Activated T-cell treated with anti-CD3 and anti-CD28 coated beads, Interleukin-2, amount 50 U/mL, for 4 hours (primary cell): ENCODE results near the gene PNPLA5. TPM values are rescaled to one million over a fixed set of nuclear protein-coding genes. Genes with fewer than 3 reads are reported as not detected.

Source experiments
- ATAC-seq, 2 donors: fragments of 200-7000 bp; cut with Tn5 transposase; one replicate each; pipeline ENCODE4 v1.10.0; 2021
- DNase-seq: peaks from one replicate; pipeline ENCODE4 v3.0.0-alpha.2; 2020
- H3K27me3 Mint-ChIP-seq: one replicate; pipeline ENCODE4 v1.8.0; 2021; ENCODE audit warnings: low read depth, mixed read lengths
- H3K36me3 Mint-ChIP-seq: one replicate; pipeline ENCODE4 v1.8.0; 2022; ENCODE audit warnings: mixed read lengths; ENCODE audit not compliant: insufficient read depth
- H3K4me1 Mint-ChIP-seq: one replicate; pipeline ENCODE4 v1.8.0; 2021; ENCODE audit warnings: low read depth, mixed read lengths
- H3K4me3 Mint-ChIP-seq: one replicate; pipeline ENCODE4 v1.8.0; 2021; ENCODE audit warnings: mild to moderate bottlenecking, moderate library complexity, mixed read lengths
- H3K9me3 Mint-ChIP-seq: one replicate; pipeline ENCODE4 v1.8.0; 2021; ENCODE audit warnings: mixed read lengths
- total RNA-seq, 3 donors: library from RNA; stranded (reverse); gene quantifications; one replicate each; pipeline ENCODE4 v1.2.1, GENCODE V29; 2021

The PNPLA5 gene
- total RNA-seq, 3 donors from 2014 or later, result not detected

- ATAC-seq, result no peak
- Mint-ChIP-seq H3K4me1 (no peaks in the 10 kb centered on the region), H3K27me3 (peaks cover 25% of the 10 kb centered on the region), H3K4me3 (no peak overlapping the region), H3K9me3 (no peaks in the 10 kb centered on the region), H3K36me3 (no peaks in the 10 kb centered on the region)
- DNase-seq, result no peak
These were observed 43.2 kb downstream of the PNPLA5 start for GRCh38 chr22:43848366-43849171.

DNA sequence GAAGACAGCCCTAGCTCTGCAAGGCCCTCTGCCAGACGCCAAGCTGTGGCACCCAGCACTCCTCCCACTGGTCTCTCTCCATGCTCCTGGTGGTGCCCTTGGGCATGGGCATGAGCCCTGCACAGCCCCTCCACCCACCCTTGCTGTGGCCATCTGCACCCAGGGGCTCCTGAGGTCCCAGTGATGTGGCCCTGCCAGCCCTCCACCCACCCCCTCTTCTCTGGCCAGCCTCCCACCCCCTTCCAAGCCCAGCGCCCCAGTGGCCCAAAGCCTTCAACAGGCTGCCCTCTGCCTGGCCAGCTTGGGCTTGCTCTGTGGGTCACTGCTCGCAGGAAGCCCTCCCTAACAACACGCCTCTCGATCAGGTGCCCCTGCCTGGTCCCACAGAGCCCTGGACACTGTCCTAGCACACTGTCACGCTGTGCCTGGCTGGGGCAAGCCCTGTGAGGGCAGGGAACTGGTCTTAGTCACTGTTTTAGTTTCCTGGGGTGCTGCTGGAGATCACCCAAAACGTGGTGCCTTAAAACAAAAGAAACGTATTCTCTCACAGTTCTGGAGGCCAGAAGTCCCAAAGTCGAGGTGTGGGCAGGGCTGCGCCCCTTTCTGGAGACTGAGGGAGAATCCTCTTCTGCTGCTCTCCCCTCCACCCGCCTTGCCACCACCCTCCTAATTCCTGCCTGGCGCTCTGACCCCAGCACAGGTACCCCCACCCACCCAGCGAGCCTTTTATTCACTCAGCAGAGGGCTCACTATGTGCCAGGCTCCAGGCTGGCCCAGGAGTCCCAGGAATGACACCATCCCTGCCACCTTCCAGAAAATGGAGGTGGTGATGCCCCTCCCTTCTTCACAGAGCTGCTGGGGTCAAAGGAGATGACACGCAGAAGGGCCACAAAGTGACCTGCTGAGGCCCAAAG is 44.2 kb downstream of the PNPLA5 start:
- peaks cover 22% of the 10 kb centered on the region for H3K27me3 Mint-ChIP-seq
- H3K36me3 Mint-ChIP-seq, result no peaks in the 10 kb centered on the region
- H3K9me3 Mint-ChIP-seq, result no peaks in the 10 kb centered on the region
- DNase-seq, result no peak
- no peak overlapping the region for H3K4me3 Mint-ChIP-seq
- no peak for ATAC-seq
- no peaks in the 10 kb centered on the region for H3K4me1 Mint-ChIP-seq

GRCh38 chr22:43846966-43847365 is 44.8 kb downstream of the PNPLA5 start:
- Mint-ChIP-seq H3K4me1 (no peaks in the 10 kb centered on the region), H3K9me3 (no peaks in the 10 kb centered on the region), H3K4me3 (no peak overlapping the region), H3K36me3 (no peaks in the 10 kb centered on the region), H3K27me3 (peaks cover 21% of the 10 kb centered on the region)
- ATAC-seq (no peak), DNase-seq (no peak)

DNA sequence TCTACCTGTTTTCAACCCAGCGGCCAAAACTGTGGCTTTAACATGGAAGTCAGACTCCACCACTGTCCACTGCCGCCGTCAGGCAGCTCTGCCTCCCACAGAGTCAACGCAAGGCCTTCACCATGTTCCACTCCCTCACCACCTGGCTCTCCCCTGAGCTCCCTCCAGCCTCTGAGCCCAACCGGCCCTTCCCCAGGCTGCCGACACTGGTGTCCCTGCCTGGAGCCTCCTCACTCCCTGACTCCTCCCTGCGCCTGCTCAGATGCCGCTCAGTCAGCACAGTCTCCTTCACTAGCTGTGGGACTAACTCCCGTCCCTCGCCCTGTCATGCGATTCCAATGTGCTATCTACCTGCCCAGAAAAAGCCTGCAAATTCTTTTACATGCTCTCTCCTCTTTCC is 45.8 kb downstream of the PNPLA5 start:
- peaks cover 14% of the 10 kb centered on the region for H3K27me3 Mint-ChIP-seq
- H3K4me1 Mint-ChIP-seq, result no peaks in the 10 kb centered on the region
- H3K9me3 Mint-ChIP-seq, result no peaks in the 10 kb centered on the region
- no peak for ATAC-seq
- no peak for DNase-seq
- no peaks in the 10 kb centered on the region for H3K36me3 Mint-ChIP-seq
- no peak overlapping the region for H3K4me3 Mint-ChIP-seq

- no peak overlapping the region for H3K4me3 Mint-ChIP-seq
- no peaks in the 10 kb centered on the region for H3K9me3 Mint-ChIP-seq
- H3K4me1 Mint-ChIP-seq, result no peaks in the 10 kb centered on the region
- ATAC-seq (no peak), DNase-seq (no peak)
- peaks cover 13% of the 10 kb centered on the region for H3K27me3 Mint-ChIP-seq
- H3K36me3 Mint-ChIP-seq, result no peaks in the 10 kb centered on the region
These were observed 47.0 kb downstream of the PNPLA5 start for GRCh38 chr22:43844560-43845545.

- DNase-seq, result no peak
These were observed 47.9 kb downstream of the PNPLA5 start for GRCh38 chr22:43843783-43844530.

GRCh38 chr22:43841742-43842141 is 50.1 kb downstream of the PNPLA5 start:
- H3K9me3 Mint-ChIP-seq, result no peaks in the 10 kb centered on the region
- no peak for ATAC-seq
- no peak overlapping the region for H3K4me3 Mint-ChIP-seq
- H3K36me3 Mint-ChIP-seq, result no peaks in the 10 kb centered on the region
- DNase-seq, result no peak
- peaks cover 3% of the 10 kb centered on the region for H3K27me3 Mint-ChIP-seq
- no peaks in the 10 kb centered on the region for H3K4me1 Mint-ChIP-seq

More at GRCh38 chr22:43843783-43844530, 47.9 kb downstream of the PNPLA5 start:
- H3K9me3 Mint-ChIP-seq, result no peaks in the 10 kb centered on the region
- no peak for ATAC-seq
- H3K4me1 Mint-ChIP-seq, result no peaks in the 10 kb centered on the region
- no peak overlapping the region for H3K4me3 Mint-ChIP-seq
- peaks cover 10% of the 10 kb centered on the region for H3K27me3 Mint-ChIP-seq
- H3K36me3 Mint-ChIP-seq, result no peaks in the 10 kb centered on the region

DNA sequence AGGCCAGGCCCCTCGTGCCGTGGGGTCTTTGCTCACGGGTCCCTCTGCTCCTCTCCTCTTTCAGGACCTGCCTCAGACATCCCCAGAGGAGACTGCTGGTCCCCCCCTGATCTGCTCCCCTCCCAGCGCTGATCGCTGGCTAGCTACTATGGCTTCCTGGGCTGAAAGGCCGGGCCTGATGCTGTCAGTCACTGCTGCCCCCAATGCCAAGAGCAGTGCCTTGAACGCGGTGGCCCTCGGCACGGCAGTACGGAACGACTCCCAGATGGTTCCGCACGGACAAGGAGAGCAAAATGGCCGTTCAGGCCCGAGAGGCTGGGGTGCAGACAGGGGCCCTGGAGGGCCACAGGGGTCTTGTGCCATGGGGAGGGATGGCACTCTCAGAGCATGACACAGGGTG is 51.0 kb downstream of the PNPLA5 start:
- Mint-ChIP-seq H3K4me3 (no peak overlapping the region), H3K27me3 (no peaks in the 10 kb centered on the region), H3K9me3 (no peaks in the 10 kb centered on the region), H3K4me1 (no peaks in the 10 kb centered on the region), H3K36me3 (no peaks in the 10 kb centered on the region)
- ATAC-seq, result no peak
- DNase-seq, result no peak

GRCh38 chr22:43840431-43840830 is 51.4 kb downstream of the PNPLA5 start:
- peaks cover 4% of the 10 kb centered on the region for H3K27me3 Mint-ChIP-seq
- H3K36me3 Mint-ChIP-seq, result no peaks in the 10 kb centered on the region
- no peak overlapping the region for H3K4me3 Mint-ChIP-seq
- no peaks in the 10 kb centered on the region for H3K9me3 Mint-ChIP-seq
- no peak for ATAC-seq
- no peak for DNase-seq
- no peaks in the 10 kb centered on the region for H3K4me1 Mint-ChIP-seq

- H3K9me3 Mint-ChIP-seq, result no peaks in the 10 kb centered on the region
- H3K4me3 Mint-ChIP-seq, result no peak overlapping the region
- no peaks in the 10 kb centered on the region for H3K4me1 Mint-ChIP-seq
- no peaks in the 10 kb centered on the region for H3K36me3 Mint-ChIP-seq
- DNase-seq (no peak), ATAC-seq (no peak)
- H3K27me3 Mint-ChIP-seq, result peaks cover 9% of the 10 kb centered on the region
These were observed 52.0 kb downstream of the PNPLA5 start for GRCh38 chr22:43839781-43840180.

- ATAC-seq (no peak), DNase-seq (no peak)
- Mint-ChIP-seq H3K4me1 (no peaks in the 10 kb centered on the region), H3K36me3 (no peaks in the 10 kb centered on the region), H3K9me3 (no peaks in the 10 kb centered on the region), H3K4me3 (no peak overlapping the region), H3K27me3 (peaks cover 9% of the 10 kb centered on the region)
These were observed 53.1 kb downstream of the PNPLA5 start for GRCh38 chr22:43838571-43839307.

GRCh38 chr22:43838161-43838560 is 53.7 kb downstream of the PNPLA5 start:
- Mint-ChIP-seq H3K9me3 (no peaks in the 10 kb centered on the region), H3K27me3 (peaks cover 9% of the 10 kb centered on the region), H3K4me3 (no peak overlapping the region), H3K4me1 (no peaks in the 10 kb centered on the region), H3K36me3 (no peaks in the 10 kb centered on the region)
- ATAC-seq (no peak), DNase-seq (no peak)

DNA sequence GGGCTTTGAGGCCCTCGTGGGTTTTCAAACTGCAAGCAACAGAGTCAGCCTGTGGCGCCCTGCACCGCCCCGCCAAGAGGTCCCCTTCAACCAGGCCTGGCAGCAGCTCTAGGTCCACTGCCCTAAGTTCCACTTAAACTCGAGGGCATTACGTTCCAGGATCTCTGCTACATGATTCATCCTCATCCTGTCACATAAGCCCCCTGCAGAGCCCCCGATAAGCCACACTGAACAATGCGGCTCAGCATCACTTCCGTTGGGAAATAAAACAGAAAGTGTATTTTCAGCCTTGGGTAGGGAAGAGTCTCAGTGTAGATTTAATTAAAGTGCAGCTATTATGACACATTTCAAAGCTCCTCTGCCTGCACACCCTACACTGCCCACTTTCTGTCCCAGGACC is 54.1 kb downstream of the PNPLA5 start:
- no peak overlapping the region for H3K4me3 Mint-ChIP-seq
- H3K36me3 Mint-ChIP-seq, result no peaks in the 10 kb centered on the region
- peaks cover 13% of the 10 kb centered on the region for H3K27me3 Mint-ChIP-seq
- H3K9me3 Mint-ChIP-seq, result no peaks in the 10 kb centered on the region
- DNase-seq, result no peak
- no peaks in the 10 kb centered on the region for H3K4me1 Mint-ChIP-seq
- ATAC-seq, result no peak
